GM21723 (cell line): ENCODE data around the gene ARPIN.
"Not testable (repeated sequence)": the region's sequence is repeated elsewhere in the genome, so short reads cannot be mapped to it uniquely, and the experiment has no call there.

Source experiments
- ATAC-seq: cut with Tn5 transposase; IDR thresholded peaks from one replicate; pipeline ENCODE4 v1.9.1; 2021; ENCODE audit warnings: mild to moderate bottlenecking, moderate library complexity; ENCODE audit not compliant: unreplicated experiment

Gene ARPIN

GRCh38 chr15:89880727-89881126, 32.0 kb downstream of the ARPIN start:
- ATAC-seq: no peak

- ATAC-seq: no peak
Observed at GRCh38 chr15:89878323-89878722, 34.4 kb downstream of the ARPIN start.

- no peak for ATAC-seq
Observed at GRCh38 chr15:89877083-89877425, 35.7 kb downstream of the ARPIN start.

- no peak for ATAC-seq
Observed at GRCh38 chr15:89876396-89877082, 36.2 kb downstream of the ARPIN start.

GRCh38 chr15:89875741-89876140, 37.0 kb downstream of the ARPIN start:
- ATAC-seq: no peak

- ATAC-seq: peak; percentile 83
Observed at GRCh38 chr15:89874926-89875564, 37.7 kb downstream of the ARPIN start.

GRCh38 chr15:89870688-89871288, 42.0 kb downstream of the ARPIN start:
- no peak for ATAC-seq

- no peak for ATAC-seq
Observed at GRCh38 chr15:89870006-89870405, 42.7 kb downstream of the ARPIN start.

- not testable (repeated sequence) for ATAC-seq
Observed at GRCh38 chr15:89869490-89869889, 43.3 kb downstream of the ARPIN start.

- no peak for ATAC-seq
Observed at GRCh38 chr15:89864958-89865739, 47.6 kb downstream of the ARPIN start.

GRCh38 chr15:89863918-89864317, 48.8 kb downstream of the ARPIN start:
- ATAC-seq: no peak

- no peak for ATAC-seq
Observed at GRCh38 chr15:89860891-89861290, 51.9 kb downstream of the ARPIN start.

- ATAC-seq: no peak
Observed at GRCh38 chr15:89860431-89860830, 52.3 kb downstream of the ARPIN start.

GRCh38 chr15:89858661-89859458, 53.9 kb downstream of the ARPIN start:
- no peak for ATAC-seq

- no peak for ATAC-seq
Observed at GRCh38 chr15:89857673-89858072, 55.1 kb downstream of the ARPIN start.

- ATAC-seq: no peak
Observed at GRCh38 chr15:89855948-89856347, 56.8 kb downstream of the ARPIN start.

- ATAC-seq: not testable (repeated sequence)
Observed at GRCh38 chr15:89854863-89855262, 57.9 kb downstream of the ARPIN start.

GRCh38 chr15:89852342-89852995, 60.3 kb downstream of the ARPIN start:
- no peak for ATAC-seq

GRCh38 chr15:89851673-89852341, 60.9 kb downstream of the ARPIN start:
- ATAC-seq: peak; percentile 77

GRCh38 chr15:89848970-89849292, 63.8 kb downstream of the ARPIN start:
- ATAC-seq: no peak
